Measurements from ENCODE around the gene CFAP100. TPM values are rescaled to one million over a fixed set of nuclear protein-coding genes. Genes with fewer than 3 reads are reported as not detected.

The CFAP100 gene
- total RNA-seq, 2 donors from 2014 or later, result 0.44 to 0.66 TPM

DNA sequence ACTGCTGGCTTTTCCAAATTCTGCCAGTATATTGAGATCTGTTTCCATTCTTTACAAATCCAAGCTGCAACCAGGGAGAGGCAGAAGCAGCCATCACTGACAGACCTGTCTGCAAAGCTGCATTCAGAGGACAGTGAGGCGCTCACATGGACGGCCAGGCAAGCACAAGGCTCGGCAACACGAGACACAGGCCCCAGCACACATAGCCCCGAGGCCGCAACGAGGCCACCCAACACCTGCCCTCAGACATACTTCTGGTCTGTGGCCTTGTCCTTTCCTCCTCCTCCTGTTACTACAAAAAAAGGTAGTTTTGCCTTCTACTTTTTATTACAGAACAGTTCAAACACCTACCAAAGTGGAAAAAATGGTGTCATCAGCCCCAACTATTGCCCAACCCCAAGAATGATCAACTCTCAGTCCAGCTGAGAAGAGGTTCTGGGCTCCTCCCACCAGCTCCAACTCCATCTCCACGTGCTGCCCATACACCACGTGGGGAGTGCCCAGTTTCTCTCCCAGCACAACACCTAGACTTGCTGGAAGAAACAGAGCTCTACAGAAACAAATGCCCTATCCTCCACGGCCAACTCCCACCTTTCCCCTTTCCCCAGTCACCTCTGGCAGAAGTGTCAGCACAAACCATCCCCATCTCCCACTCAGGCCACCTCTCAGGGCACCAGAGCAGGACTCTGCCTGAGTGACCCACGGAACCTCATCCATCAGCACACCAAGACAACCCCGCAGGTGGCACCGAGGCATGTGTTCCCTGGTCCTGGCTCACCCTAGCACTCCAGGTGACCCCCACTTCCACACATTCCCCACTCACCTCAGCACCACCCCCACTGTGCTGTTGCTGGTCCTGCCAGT, 73.6 kb downstream of the CFAP100 start:
- TF ChIP-seq, protein P1, sequence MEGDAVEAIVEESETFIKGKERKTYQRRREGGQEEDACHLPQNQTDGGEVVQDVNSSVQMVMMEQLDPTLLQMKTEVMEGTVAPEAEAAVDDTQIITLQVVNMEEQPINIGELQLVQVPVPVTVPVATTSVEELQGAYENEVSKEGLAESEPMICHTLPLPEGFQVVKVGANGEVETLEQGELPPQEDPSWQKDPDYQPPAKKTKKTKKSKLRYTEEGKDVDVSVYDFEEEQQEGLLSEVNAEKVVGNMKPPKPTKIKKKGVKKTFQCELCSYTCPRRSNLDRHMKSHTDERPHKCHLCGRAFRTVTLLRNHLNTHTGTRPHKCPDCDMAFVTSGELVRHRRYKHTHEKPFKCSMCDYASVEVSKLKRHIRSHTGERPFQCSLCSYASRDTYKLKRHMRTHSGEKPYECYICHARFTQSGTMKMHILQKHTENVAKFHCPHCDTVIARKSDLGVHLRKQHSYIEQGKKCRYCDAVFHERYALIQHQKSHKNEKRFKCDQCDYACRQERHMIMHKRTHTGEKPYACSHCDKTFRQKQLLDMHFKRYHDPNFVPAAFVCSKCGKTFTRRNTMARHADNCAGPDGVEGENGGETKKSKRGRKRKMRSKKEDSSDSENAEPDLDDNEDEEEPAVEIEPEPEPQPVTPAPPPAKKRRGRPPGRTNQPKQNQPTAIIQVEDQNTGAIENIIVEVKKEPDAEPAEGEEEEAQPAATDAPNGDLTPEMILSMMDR (conservative IDR thresholded peaks at IDR 0.05), result no peak
- no peak overlapping the region for H3K4me3 ChIP-seq (ENCODE audit: low read length)
- H3K27ac ChIP-seq (ENCODE audit: low read depth, low read length), result no peak overlapping the region
- Mint-ChIP-seq H3K36me3 (ENCODE audit: low read depth) (peaks cover 74% of the 10 kb centered on the region), H3K4me1 (peaks cover 28% of the 10 kb centered on the region), H3K9me3 (no peaks in the 10 kb centered on the region), H3K27me3 (ENCODE audit: insufficient read depth) (no peaks in the 10 kb centered on the region), H3K4me3 (no peak overlapping the region), H3K27ac (peak overlapping the region; percentile 74)
- peaks cover 87% of the 10 kb centered on the region for H3K36me3 ChIP-seq (ENCODE audit: control insufficient read depth, insufficient read depth, low read length)
- no peak overlapping the region for H3K9ac ChIP-seq (ENCODE audit: extremely low read depth, low read length, poor library complexity, severe bottlenecking)
- DNase-seq, result peak; percentile 31
- H3K4me1 ChIP-seq (ENCODE audit: control insufficient read depth, insufficient read depth, low read length), result peaks cover 2% of the 10 kb centered on the region
- no peaks in the 10 kb centered on the region for H3K27me3 ChIP-seq (ENCODE audit: control insufficient read depth, insufficient read depth, low read length, poor library complexity, severe bottlenecking)
- H3K9me3 ChIP-seq (ENCODE audit: control insufficient read depth, low read length), result no peaks in the 10 kb centered on the region
- WGBS, 2 experiments (ENCODE audit: insufficient coverage in 1 of 2, insufficient read length in 1 of 2), result 87 to 90% methylated on average over 5 to 13 of the region's 13 CpGs

DNA sequence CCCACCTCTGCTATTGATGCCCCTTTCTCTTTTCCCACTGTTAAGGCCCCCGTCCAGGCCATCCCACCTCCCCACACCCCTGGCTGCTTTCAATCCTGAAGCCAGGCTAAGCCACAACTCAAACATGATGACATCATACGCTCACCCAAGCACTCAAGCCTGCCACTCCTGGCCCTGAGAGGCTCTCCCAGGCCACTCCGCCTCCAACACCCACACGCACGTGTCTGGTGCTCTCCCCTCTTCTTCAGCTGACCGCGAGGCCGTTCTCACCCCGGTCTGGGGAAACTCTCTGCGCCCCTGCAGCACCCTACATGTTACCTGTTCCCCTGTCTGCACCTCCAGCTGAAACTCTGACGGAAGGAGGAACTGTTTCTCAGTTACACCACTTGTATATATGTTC, 74.8 kb downstream of the CFAP100 start:
- Mint-ChIP-seq H3K36me3 (ENCODE audit: low read depth) (peaks cover 65% of the 10 kb centered on the region), H3K27ac (peak overlapping the region; percentile 64), H3K4me3 (no peak overlapping the region), H3K27me3 (ENCODE audit: insufficient read depth) (peaks cover 2% of the 10 kb centered on the region), H3K9me3 (no peaks in the 10 kb centered on the region), H3K4me1 (peaks cover 36% of the 10 kb centered on the region)
- Histone ChIP-seq H3K9ac (ENCODE audit: extremely low read depth, low read length, poor library complexity, severe bottlenecking) (no peak overlapping the region), H3K9me3 (ENCODE audit: control insufficient read depth, low read length) (no peaks in the 10 kb centered on the region), H3K27me3 (ENCODE audit: control insufficient read depth, insufficient read depth, low read length, poor library complexity, severe bottlenecking) (no peaks in the 10 kb centered on the region), H3K36me3 (ENCODE audit: control insufficient read depth, insufficient read depth, low read length) (peaks cover 76% of the 10 kb centered on the region), H3K4me1 (ENCODE audit: control insufficient read depth, insufficient read depth, low read length) (peaks cover 5% of the 10 kb centered on the region), H3K4me3 (ENCODE audit: low read length) (no peak overlapping the region), H3K27ac (ENCODE audit: low read depth, low read length) (no peak overlapping the region)
- TF ChIP-seq, protein P1 (conservative IDR thresholded peaks at IDR 0.05), result no peak
- WGBS, 2 experiments (ENCODE audit: insufficient coverage in 1 of 2, insufficient read length in 1 of 2), result 92 to 95% methylated on average over 9 to 11 of the region's 11 CpGs
- DNase-seq, result no peak

DNA sequence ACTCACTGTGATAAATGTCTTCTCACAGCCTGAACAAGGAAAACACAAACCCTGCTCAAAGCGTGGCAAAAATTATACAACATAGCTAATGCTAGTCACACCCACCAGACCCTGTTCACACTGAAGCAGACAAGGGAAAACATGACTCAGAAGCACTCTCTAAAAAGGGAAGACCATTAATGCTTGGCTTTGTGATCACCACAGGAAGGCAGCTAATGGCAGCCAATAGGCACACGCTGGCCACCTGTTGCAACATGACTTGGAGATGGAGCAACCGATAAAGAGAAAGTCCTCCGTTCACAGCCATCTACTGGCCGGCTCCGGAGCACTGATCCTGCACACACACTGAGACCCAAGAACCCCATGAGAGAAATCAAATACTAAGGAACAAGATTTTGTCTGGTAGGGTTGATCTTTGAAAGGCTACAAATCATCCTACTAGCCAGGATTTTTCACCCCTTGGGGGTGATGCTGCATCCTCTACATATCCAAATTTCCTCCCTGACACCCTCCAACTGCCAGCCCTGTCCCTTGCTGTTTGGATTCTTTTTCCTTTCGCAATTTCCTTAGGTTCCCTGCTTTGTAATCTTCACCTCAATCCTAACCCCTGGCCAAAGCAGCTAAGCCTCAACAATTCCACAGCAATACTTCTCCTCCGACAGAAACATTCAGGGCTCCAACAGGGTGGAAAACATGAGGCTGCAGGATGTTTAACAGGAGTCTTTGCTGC, 77.7 kb downstream of the CFAP100 start:
- no peak overlapping the region for H3K27ac ChIP-seq (ENCODE audit: low read depth, low read length)
- H3K4me1 ChIP-seq (ENCODE audit: control insufficient read depth, insufficient read depth, low read length), result peaks cover 5% of the 10 kb centered on the region
- peaks cover 47% of the 10 kb centered on the region for H3K36me3 ChIP-seq (ENCODE audit: control insufficient read depth, insufficient read depth, low read length)
- Mint-ChIP-seq H3K36me3 (ENCODE audit: low read depth) (peaks cover 41% of the 10 kb centered on the region), H3K4me1 (peaks cover 36% of the 10 kb centered on the region), H3K27ac (no peak overlapping the region), H3K9me3 (no peaks in the 10 kb centered on the region), H3K27me3 (ENCODE audit: insufficient read depth) (peaks cover 2% of the 10 kb centered on the region), H3K4me3 (peak overlapping the region; percentile 80)
- H3K27me3 ChIP-seq (ENCODE audit: control insufficient read depth, insufficient read depth, low read length, poor library complexity, severe bottlenecking), result no peaks in the 10 kb centered on the region
- no peak for DNase-seq
- WGBS, 2 experiments (ENCODE audit: insufficient coverage in 1 of 2, insufficient read length in 1 of 2), result 89 to 100% methylated on average over 2 to 8 of the region's 8 CpGs
- TF ChIP-seq, protein P1 (conservative IDR thresholded peaks at IDR 0.05), result no peak
- no peaks in the 10 kb centered on the region for H3K9me3 ChIP-seq (ENCODE audit: control insufficient read depth, low read length)
- H3K4me3 ChIP-seq (ENCODE audit: low read length), result peak overlapping the region; percentile 87
- H3K9ac ChIP-seq (ENCODE audit: extremely low read depth, low read length, poor library complexity, severe bottlenecking), result no peak overlapping the region
